ENCODE data around the gene CLIC1.

DNA sequence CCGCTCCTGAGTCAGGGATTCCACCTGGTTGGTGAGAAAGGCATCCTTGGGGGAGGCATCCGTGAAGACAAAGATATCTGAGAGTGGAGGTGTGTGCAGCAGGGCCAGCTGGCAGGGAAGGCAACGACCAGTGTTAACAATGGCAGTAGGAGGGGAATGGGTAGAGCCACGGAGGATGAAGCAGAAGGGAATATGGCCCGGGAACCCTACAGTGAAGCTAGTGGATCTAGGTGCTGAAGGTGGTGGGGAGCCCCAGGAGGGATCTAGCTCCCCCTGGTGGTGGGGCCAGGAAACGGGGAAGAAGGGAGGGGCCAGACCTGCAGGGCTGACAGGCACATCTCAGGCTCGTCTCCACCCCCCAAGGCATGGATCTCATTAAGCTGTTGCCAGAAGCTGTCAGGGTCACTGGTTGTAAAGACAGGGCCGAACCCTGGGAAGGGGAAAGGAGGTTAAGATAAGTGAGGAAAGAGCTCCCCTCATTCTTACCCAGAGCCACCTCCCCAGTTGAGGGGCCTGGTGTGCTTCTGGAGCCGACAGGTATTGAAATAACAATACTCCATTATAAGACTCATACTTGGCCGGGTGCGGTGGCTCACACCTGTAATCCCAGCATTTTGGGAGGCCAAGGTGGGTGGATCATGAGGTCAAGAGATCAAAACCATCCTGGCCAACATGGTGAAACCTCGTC is 33.5 kb upstream of the CLIC1 start:
- TF ChIP-seq POLR2A (IDR thresholded peaks at IDR 0.05), result no peak
- peak in 2 of 3 experiments; percentile 25 to 53 for TF ChIP-seq CTCF (IDR thresholded peaks at IDR 0.05)

Measured in testis (tissue), 2 donors.